Measurements from ENCODE around the gene BNIPL.

The BNIPL gene

GRCh38 chr1:151032164-151032563 is 4.2 kb upstream of the BNIPL start:
- Histone ChIP-seq H3K36me3 (ENCODE audit: control insufficient read depth in 5 of 5, insufficient read depth in 5 of 5, low read length in 5 of 5) (peaks cover 16 to 62% (median 50%) of the 10 kb centered on the region in 5 donors), H3K9me3 (ENCODE audit: control insufficient read depth in 5 of 5, low read length in 5 of 5) (no peaks in the 10 kb centered on the region), H3K4me1 (ENCODE audit: control insufficient read depth in 5 of 5, insufficient read depth in 5 of 5, low read length in 5 of 5) (peaks cover 0 to 5% (median 0%) of the 10 kb centered on the region in 5 donors), H3K4me3 (ENCODE audit: low read depth in 1 of 5, low read length in 5 of 5) (no peak overlapping the region), H3K27ac (ENCODE audit: low read depth, low read length) (no peak overlapping the region), H3K9ac (ENCODE audit: low read length in 5 of 5) (no peak overlapping the region), H3K27me3 (ENCODE audit: control insufficient read depth in 5 of 5, insufficient read depth in 4 of 5, low read length in 5 of 5) (no peaks in the 10 kb centered on the region)

- Histone ChIP-seq H3K36me3 (ENCODE audit: control insufficient read depth in 5 of 5, insufficient read depth in 5 of 5, low read length in 5 of 5) (peaks cover 12 to 37% (median 33%) of the 10 kb centered on the region in 5 donors), H3K4me1 (ENCODE audit: control insufficient read depth in 5 of 5, insufficient read depth in 5 of 5, low read length in 5 of 5) (peaks cover 0 to 5% (median 0%) of the 10 kb centered on the region in 5 donors), H3K4me3 (ENCODE audit: low read depth in 1 of 5, low read length in 5 of 5) (no peak overlapping the region), H3K27me3 (ENCODE audit: control insufficient read depth in 5 of 5, insufficient read depth in 4 of 5, low read length in 5 of 5) (no peaks in the 10 kb centered on the region), H3K9me3 (ENCODE audit: control insufficient read depth in 5 of 5, low read length in 5 of 5) (no peaks in the 10 kb centered on the region), H3K27ac (ENCODE audit: low read depth, low read length) (no peak overlapping the region), H3K9ac (ENCODE audit: low read length in 5 of 5) (no peak overlapping the region)
Measured at GRCh38 chr1:151035167-151035566, 1.2 kb upstream of the BNIPL start.

GRCh38 chr1:151037032-151037431 is 646 bp downstream of the BNIPL start:
- H3K27me3 ChIP-seq (ENCODE audit: control insufficient read depth in 5 of 5, insufficient read depth in 4 of 5, low read length in 5 of 5), result no peaks in the 10 kb centered on the region
- H3K36me3 ChIP-seq (ENCODE audit: control insufficient read depth in 5 of 5, insufficient read depth in 5 of 5, low read length in 5 of 5), result peaks cover 6 to 22% (median 20%) of the 10 kb centered on the region in 5 donors
- no peaks in the 10 kb centered on the region for H3K9me3 ChIP-seq (ENCODE audit: control insufficient read depth in 5 of 5, low read length in 5 of 5)
- no peak overlapping the region for H3K4me3 ChIP-seq (ENCODE audit: low read depth in 1 of 5, low read length in 5 of 5)
- H3K9ac ChIP-seq (ENCODE audit: low read length in 5 of 5), result peak overlapping the region in 1 of 5 donors; percentile 7
- no peak overlapping the region for H3K27ac ChIP-seq (ENCODE audit: low read depth, low read length)
- peaks cover 0 to 5% (median 0%) of the 10 kb centered on the region in 5 donors for H3K4me1 ChIP-seq (ENCODE audit: control insufficient read depth in 5 of 5, insufficient read depth in 5 of 5, low read length in 5 of 5)

GRCh38 chr1:151039521-151039920 is 3.1 kb downstream of the BNIPL start:
- no peaks in the 10 kb centered on the region for H3K27me3 ChIP-seq (ENCODE audit: control insufficient read depth in 5 of 5, insufficient read depth in 4 of 5, low read length in 5 of 5)
- no peak overlapping the region for H3K4me3 ChIP-seq (ENCODE audit: low read depth in 1 of 5, low read length in 5 of 5)
- H3K36me3 ChIP-seq (ENCODE audit: control insufficient read depth in 5 of 5, insufficient read depth in 5 of 5, low read length in 5 of 5), result peaks cover 6 to 11% (median 9%) of the 10 kb centered on the region in 5 donors
- H3K27ac ChIP-seq (ENCODE audit: low read depth, low read length), result no peak overlapping the region
- no peak overlapping the region for H3K9ac ChIP-seq (ENCODE audit: low read length in 5 of 5)
- no peaks in the 10 kb centered on the region for H3K4me1 ChIP-seq (ENCODE audit: control insufficient read depth in 5 of 5, insufficient read depth in 5 of 5, low read length in 5 of 5)
- H3K9me3 ChIP-seq (ENCODE audit: control insufficient read depth in 5 of 5, low read length in 5 of 5), result no peaks in the 10 kb centered on the region

- Histone ChIP-seq H3K27me3 (ENCODE audit: control insufficient read depth in 5 of 5, insufficient read depth in 4 of 5, low read length in 5 of 5) (no peaks in the 10 kb centered on the region), H3K36me3 (ENCODE audit: control insufficient read depth in 5 of 5, insufficient read depth in 5 of 5, low read length in 5 of 5) (no peaks in the 10 kb centered on the region), H3K4me3 (ENCODE audit: low read depth in 1 of 5, low read length in 5 of 5) (no peak overlapping the region), H3K9ac (ENCODE audit: low read length in 5 of 5) (no peak overlapping the region), H3K4me1 (ENCODE audit: control insufficient read depth in 5 of 5, insufficient read depth in 5 of 5, low read length in 5 of 5) (peaks cover 0 to 11% (median 7%) of the 10 kb centered on the region in 5 donors), H3K9me3 (ENCODE audit: control insufficient read depth in 5 of 5, low read length in 5 of 5) (no peaks in the 10 kb centered on the region), H3K27ac (ENCODE audit: low read depth, low read length) (no peak overlapping the region)
Measured at GRCh38 chr1:151043163-151043562, 6.8 kb downstream of the BNIPL start.

GRCh38 chr1:151047591-151047924 is 11.2 kb downstream of the BNIPL start, which contains the start of gene C1orf56:
Gene C1orf56, plus strand, starts transcription at chr1:151047751. Its CDS starts 97 bp downstream, at chr1:151047848.
- Histone ChIP-seq H3K27ac (ENCODE audit: low read depth, low read length) (peak within 1 kb of the TSS; percentile 50), H3K4me3 (ENCODE audit: low read depth in 1 of 5, low read length in 5 of 5) (peak within 1 kb of the TSS; percentile 79 to 91 (median 82)), H3K4me1 (ENCODE audit: control insufficient read depth in 5 of 5, insufficient read depth in 5 of 5, low read length in 5 of 5) (peaks cover 2 to 22% (median 15%) of the 10 kb centered on the region in 5 donors), H3K9me3 (ENCODE audit: control insufficient read depth in 5 of 5, low read length in 5 of 5) (no peaks in the 10 kb centered on the region), H3K36me3 (ENCODE audit: control insufficient read depth in 5 of 5, insufficient read depth in 5 of 5, low read length in 5 of 5) (peaks cover 7 to 15% (median 12%) of the 10 kb centered on the region in 5 donors), H3K9ac (ENCODE audit: low read length in 5 of 5) (peak within 1 kb of the TSS; percentile 66 to 92 (median 86)), H3K27me3 (ENCODE audit: control insufficient read depth in 5 of 5, insufficient read depth in 4 of 5, low read length in 5 of 5) (no peaks in the 10 kb centered on the region)

GRCh38 chr1:151047925-151048644 is 11.7 kb downstream of the BNIPL start:
- Histone ChIP-seq H3K9me3 (ENCODE audit: control insufficient read depth in 5 of 5, low read length in 5 of 5) (no peaks in the 10 kb centered on the region), H3K27me3 (ENCODE audit: control insufficient read depth in 5 of 5, insufficient read depth in 4 of 5, low read length in 5 of 5) (no peaks in the 10 kb centered on the region), H3K4me3 (ENCODE audit: low read depth in 1 of 5, low read length in 5 of 5) (peak overlapping the region; percentile 79 to 91 (median 82)), H3K4me1 (ENCODE audit: control insufficient read depth in 5 of 5, insufficient read depth in 5 of 5, low read length in 5 of 5) (peaks cover 2 to 22% (median 15%) of the 10 kb centered on the region in 5 donors), H3K36me3 (ENCODE audit: control insufficient read depth in 5 of 5, insufficient read depth in 5 of 5, low read length in 5 of 5) (peaks cover 10 to 20% (median 17%) of the 10 kb centered on the region in 5 donors), H3K9ac (ENCODE audit: low read length in 5 of 5) (peak overlapping the region; percentile 66 to 92 (median 86)), H3K27ac (ENCODE audit: low read depth, low read length) (peak overlapping the region; percentile 50)

GRCh38 chr1:151048645-151049032 is 12.3 kb downstream of the BNIPL start:
- Histone ChIP-seq H3K36me3 (ENCODE audit: control insufficient read depth in 5 of 5, insufficient read depth in 5 of 5, low read length in 5 of 5) (peaks cover 11 to 26% (median 23%) of the 10 kb centered on the region in 5 donors), H3K9ac (ENCODE audit: low read length in 5 of 5) (peak overlapping the region in 3 of 5 donors; percentile 66 to 92 (median 88)), H3K9me3 (ENCODE audit: control insufficient read depth in 5 of 5, low read length in 5 of 5) (no peaks in the 10 kb centered on the region), H3K27me3 (ENCODE audit: control insufficient read depth in 5 of 5, insufficient read depth in 4 of 5, low read length in 5 of 5) (no peaks in the 10 kb centered on the region), H3K27ac (ENCODE audit: low read depth, low read length) (peak overlapping the region; percentile 50), H3K4me1 (ENCODE audit: control insufficient read depth in 5 of 5, insufficient read depth in 5 of 5, low read length in 5 of 5) (peaks cover 2 to 22% (median 15%) of the 10 kb centered on the region in 5 donors), H3K4me3 (ENCODE audit: low read depth in 1 of 5, low read length in 5 of 5) (peak overlapping the region in 4 of 5 donors; percentile 80 to 91 (median 82))

- Histone ChIP-seq H3K4me3 (ENCODE audit: low read depth in 1 of 5, low read length in 5 of 5) (no peak overlapping the region), H3K36me3 (ENCODE audit: control insufficient read depth in 5 of 5, insufficient read depth in 5 of 5, low read length in 5 of 5) (peaks cover 14 to 34% (median 31%) of the 10 kb centered on the region in 5 donors), H3K27ac (ENCODE audit: low read depth, low read length) (no peak overlapping the region), H3K9ac (ENCODE audit: low read length in 5 of 5) (no peak overlapping the region), H3K9me3 (ENCODE audit: control insufficient read depth in 5 of 5, low read length in 5 of 5) (no peaks in the 10 kb centered on the region), H3K27me3 (ENCODE audit: control insufficient read depth in 5 of 5, insufficient read depth in 4 of 5, low read length in 5 of 5) (no peaks in the 10 kb centered on the region), H3K4me1 (ENCODE audit: control insufficient read depth in 5 of 5, insufficient read depth in 5 of 5, low read length in 5 of 5) (peaks cover 2 to 22% (median 15%) of the 10 kb centered on the region in 5 donors)
Measured at GRCh38 chr1:151049458-151049857, 13.1 kb downstream of the BNIPL start.

- no peaks in the 10 kb centered on the region for H3K9me3 ChIP-seq (ENCODE audit: control insufficient read depth in 5 of 5, low read length in 5 of 5)
- H3K9ac ChIP-seq (ENCODE audit: low read length in 5 of 5), result no peak overlapping the region
- no peaks in the 10 kb centered on the region for H3K27me3 ChIP-seq (ENCODE audit: control insufficient read depth in 5 of 5, insufficient read depth in 4 of 5, low read length in 5 of 5)
- H3K27ac ChIP-seq (ENCODE audit: low read depth, low read length), result no peak overlapping the region
- H3K36me3 ChIP-seq (ENCODE audit: control insufficient read depth in 5 of 5, insufficient read depth in 5 of 5, low read length in 5 of 5), result peaks cover 14 to 41% (median 38%) of the 10 kb centered on the region in 5 donors
- H3K4me3 ChIP-seq (ENCODE audit: low read depth in 1 of 5, low read length in 5 of 5), result no peak overlapping the region
- peaks cover 2 to 23% (median 16%) of the 10 kb centered on the region in 5 donors for H3K4me1 ChIP-seq (ENCODE audit: control insufficient read depth in 5 of 5, insufficient read depth in 5 of 5, low read length in 5 of 5)
Measured at GRCh38 chr1:151050051-151050688, 13.8 kb downstream of the BNIPL start.
